Mucosa of stomach (tissue), 1 donor: ENCODE results near the gene ITIH2.
"Not testable (repeated sequence)": the region's sequence is repeated elsewhere in the genome, so short reads cannot be mapped to it uniquely, and the experiment has no call there.

Experiments used
- H3K27me3 ChIP-seq: one replicate; pipeline ENCODE4 v1.7.0; 2013; ENCODE audit warnings: mild to moderate bottlenecking, low read length; ENCODE audit not compliant: control insufficient read depth, insufficient read depth
- H3K36me3 ChIP-seq: one replicate; pipeline ENCODE4 v1.7.0; 2013; ENCODE audit warnings: low read length; ENCODE audit not compliant: control insufficient read depth, insufficient read depth
- H3K4me1 ChIP-seq: one replicate; pipeline ENCODE4 v1.7.0; 2013; ENCODE audit warnings: mild to moderate bottlenecking, low read length; ENCODE audit not compliant: control insufficient read depth, insufficient read depth
- H3K4me3 ChIP-seq: one replicate; pipeline ENCODE4 v1.7.0; 2013; ENCODE audit warnings: low read length
- H3K9ac ChIP-seq: one replicate; pipeline ENCODE4 v1.7.0; 2013; ENCODE audit warnings: mild to moderate bottlenecking, low read length, moderate library complexity
- H3K9me3 ChIP-seq: one replicate; pipeline ENCODE4 v1.7.0; 2013; ENCODE audit warnings: mild to moderate bottlenecking, low read length, moderate library complexity; ENCODE audit not compliant: control insufficient read depth
- donor health status: Pancreatic carcinoma.

ITIH2 gene

DNA sequence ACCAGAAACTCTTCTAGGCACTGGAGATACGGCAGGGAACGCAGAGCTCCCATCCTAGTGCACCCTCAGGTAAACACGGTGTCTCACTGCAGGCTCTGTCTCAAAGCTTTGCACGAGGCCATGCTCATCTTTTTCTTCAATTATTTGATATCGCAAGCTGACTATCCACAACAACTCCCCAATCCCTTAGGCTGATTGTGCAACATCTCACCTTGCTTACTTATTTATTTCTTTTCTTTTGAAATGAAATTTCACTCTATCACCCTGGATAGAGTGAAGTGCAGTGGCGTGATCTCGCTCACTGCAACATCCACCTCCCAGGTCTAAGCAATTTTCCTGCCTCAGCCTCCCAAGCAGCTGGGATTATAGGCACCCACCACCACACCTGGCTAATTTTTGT, 12.4 kb downstream of the ITIH2 start:
- Histone ChIP-seq H3K9ac (no peak overlapping the region), H3K4me1 (no peaks in the 10 kb centered on the region), H3K36me3 (no peaks in the 10 kb centered on the region), H3K27me3 (no peaks in the 10 kb centered on the region), H3K9me3 (no peaks in the 10 kb centered on the region), H3K4me3 (no peak overlapping the region)

DNA sequence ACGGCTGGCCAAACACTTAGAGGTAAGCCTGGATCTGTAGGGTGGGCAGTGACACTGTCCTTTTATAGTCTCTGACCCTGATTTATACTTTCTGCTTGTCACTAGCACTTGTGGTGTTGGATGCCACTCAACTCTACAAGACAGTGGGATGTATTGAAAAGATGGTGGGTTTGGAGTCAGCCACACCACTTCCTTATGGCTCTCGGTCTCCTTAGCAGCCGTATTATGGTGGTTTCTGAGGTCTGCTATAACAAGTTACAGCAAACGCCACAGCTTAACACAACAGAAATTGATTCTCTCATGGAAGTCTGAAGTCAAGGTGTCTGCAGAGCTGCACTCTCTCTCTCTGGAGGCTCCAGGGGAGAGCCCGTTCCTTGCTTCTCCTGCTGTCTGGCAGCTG, 14.7 kb downstream of the ITIH2 start:
- Histone ChIP-seq H3K36me3 (no peaks in the 10 kb centered on the region), H3K4me3 (no peak overlapping the region), H3K9ac (no peak overlapping the region), H3K4me1 (no peaks in the 10 kb centered on the region), H3K9me3 (no peaks in the 10 kb centered on the region), H3K27me3 (no peaks in the 10 kb centered on the region)

DNA sequence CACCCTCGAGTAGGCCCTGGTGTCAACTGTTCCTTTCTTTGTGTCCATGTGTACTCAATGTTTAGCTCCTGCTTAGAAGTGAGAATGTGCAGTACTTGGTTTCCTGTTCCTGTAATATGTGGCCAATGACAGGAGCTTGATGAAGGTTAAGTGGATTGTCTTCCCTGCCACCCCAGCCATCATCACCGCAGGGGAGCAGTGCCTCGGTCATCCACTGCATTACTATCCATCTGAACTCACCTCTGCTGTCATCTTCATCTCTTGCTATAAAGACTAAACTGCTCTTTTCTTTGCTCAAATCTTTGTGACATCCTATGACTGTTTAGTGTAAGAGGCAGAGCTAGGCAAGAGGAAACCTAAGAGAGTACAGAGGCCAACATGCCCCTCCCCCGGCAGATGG, 15.6 kb downstream of the ITIH2 start:
- Histone ChIP-seq H3K27me3 (no peaks in the 10 kb centered on the region), H3K4me3 (no peak overlapping the region), H3K36me3 (no peaks in the 10 kb centered on the region), H3K9ac (no peak overlapping the region), H3K4me1 (no peaks in the 10 kb centered on the region), H3K9me3 (no peaks in the 10 kb centered on the region)

DNA sequence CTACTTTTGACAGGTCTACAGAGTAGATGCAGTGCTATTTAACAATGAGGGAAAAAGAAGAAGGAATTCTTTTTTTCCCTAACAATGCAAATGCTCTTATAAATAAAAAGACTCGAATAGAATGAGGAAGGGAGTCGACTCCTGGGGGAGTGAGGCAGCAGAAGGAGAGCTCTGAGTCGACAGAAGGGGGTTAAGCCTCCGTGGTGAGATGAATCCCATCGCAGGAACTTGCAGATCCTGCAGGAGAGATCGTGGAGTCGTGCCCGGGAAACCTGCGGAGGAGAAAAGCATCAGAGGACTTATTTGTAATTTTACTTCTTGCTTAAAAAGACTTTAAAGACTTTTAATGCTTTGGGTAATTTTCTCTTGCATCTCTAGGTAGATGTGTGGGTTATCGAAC, 17.4 kb downstream of the ITIH2 start:
- Histone ChIP-seq H3K4me1 (no peaks in the 10 kb centered on the region), H3K9me3 (no peaks in the 10 kb centered on the region), H3K4me3 (no peak overlapping the region), H3K9ac (no peak overlapping the region), H3K36me3 (no peaks in the 10 kb centered on the region), H3K27me3 (no peaks in the 10 kb centered on the region)

DNA sequence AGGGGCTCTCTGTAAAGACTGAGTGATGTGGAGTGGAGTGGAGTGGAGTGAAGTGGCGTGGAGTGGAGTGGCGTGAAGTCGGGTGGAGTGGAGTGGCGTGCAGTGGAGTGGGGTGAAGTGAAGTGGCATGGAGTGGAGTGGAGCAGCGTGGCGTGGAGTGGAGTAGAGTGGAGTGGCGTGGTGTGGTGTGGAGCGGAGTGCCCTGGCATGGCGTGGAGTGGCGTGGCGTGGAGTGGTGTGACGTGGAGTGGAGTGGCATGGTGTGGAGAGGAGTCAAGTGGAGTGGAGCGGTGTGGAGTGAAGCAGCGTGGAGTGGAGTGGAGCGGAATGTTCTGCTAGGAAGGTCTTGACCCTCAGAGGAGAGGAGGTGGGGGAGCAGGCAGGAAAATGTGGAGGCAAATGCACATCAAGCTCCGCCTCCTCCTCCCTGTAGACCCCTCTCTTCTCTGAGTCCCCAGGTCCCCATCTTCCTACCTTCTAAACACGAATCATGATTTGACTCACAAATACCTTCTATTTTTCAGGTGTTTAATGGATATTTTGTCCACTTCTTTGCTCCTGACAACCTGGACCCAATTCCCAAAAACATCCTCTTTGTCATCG, 19.9 kb downstream of the ITIH2 start:
- no peak overlapping the region for H3K9ac ChIP-seq

DNA sequence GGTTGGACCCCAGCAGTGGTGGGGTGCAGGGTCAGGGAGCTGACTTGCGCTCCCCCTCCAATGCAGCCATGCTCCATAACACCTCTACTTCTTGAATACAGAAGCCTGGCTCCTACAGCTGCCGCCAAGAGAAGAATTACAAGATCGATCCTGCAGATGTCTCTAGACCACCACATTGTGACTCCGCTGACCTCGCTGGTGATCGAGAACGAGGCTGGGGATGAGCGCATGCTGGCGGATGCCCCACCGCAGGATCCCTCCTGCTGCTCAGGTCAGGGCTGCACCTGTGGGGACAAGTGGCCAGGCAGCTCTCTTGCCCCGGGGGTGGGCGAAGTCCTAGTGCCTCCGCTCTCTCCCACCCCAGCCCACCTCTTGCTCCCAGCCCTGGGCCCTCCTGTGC, 31.7 kb downstream of the ITIH2 start:
- H3K27me3 ChIP-seq: no peaks in the 10 kb centered on the region
- no peaks in the 10 kb centered on the region for H3K4me1 ChIP-seq
- H3K4me3 ChIP-seq: no peak overlapping the region
- no peaks in the 10 kb centered on the region for H3K9me3 ChIP-seq
- H3K36me3 ChIP-seq: no peaks in the 10 kb centered on the region
- no peak overlapping the region for H3K9ac ChIP-seq

More for the DNA sequence above, 19.9 kb downstream of the ITIH2 start:
- Histone ChIP-seq H3K4me1 (no peaks in the 10 kb centered on the region), H3K4me3 (no peak overlapping the region), H3K36me3 (no peaks in the 10 kb centered on the region), H3K9me3 (no peaks in the 10 kb centered on the region), H3K27me3 (no peaks in the 10 kb centered on the region)

DNA sequence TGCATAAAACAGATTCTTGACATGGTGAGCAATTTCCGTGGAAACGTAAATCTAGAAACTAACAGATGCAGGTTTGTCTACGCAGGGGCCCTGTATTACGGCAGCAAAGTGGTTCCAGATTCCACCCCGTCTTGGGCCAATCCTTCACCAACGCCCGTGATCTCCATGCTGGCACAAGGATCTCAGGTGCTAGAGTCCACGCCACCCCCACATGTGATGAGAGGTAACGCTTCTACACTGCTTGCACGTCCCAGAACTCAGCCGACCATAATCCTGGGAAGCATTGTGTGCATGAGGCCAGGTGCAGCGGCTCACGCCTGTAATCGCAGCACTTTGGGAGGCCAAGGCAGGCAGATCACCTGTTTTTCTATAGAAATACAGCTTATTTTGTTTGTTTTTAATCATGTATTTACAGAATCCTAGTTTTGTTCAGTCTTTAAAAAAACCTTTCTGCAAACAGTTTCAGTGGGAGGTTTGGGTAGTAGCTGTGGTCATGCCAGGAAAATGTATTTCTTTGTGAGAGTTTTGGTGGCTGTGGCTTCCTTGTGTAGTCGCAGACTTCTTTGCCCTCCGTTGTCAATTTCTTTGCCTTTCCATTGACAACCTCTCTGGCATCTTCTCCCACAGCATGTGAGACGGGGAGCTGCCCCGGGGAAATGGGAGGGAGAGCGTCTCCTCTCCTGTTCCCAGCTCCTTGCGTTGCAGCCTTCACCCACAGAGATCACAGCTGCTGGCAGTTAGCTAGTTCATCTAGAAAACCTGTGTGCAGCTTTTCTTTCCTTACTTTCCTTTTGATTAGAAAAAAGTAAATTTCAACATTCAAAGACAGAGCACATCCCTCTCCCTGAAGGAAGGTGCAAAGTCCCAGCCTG, 35.7 kb downstream of the ITIH2 start:
- no peak overlapping the region for H3K4me3 ChIP-seq
- no peaks in the 10 kb centered on the region for H3K36me3 ChIP-seq
- H3K27me3 ChIP-seq: no peaks in the 10 kb centered on the region
- no peaks in the 10 kb centered on the region for H3K4me1 ChIP-seq
- H3K9me3 ChIP-seq: no peaks in the 10 kb centered on the region
- H3K9ac ChIP-seq: no peak overlapping the region

DNA sequence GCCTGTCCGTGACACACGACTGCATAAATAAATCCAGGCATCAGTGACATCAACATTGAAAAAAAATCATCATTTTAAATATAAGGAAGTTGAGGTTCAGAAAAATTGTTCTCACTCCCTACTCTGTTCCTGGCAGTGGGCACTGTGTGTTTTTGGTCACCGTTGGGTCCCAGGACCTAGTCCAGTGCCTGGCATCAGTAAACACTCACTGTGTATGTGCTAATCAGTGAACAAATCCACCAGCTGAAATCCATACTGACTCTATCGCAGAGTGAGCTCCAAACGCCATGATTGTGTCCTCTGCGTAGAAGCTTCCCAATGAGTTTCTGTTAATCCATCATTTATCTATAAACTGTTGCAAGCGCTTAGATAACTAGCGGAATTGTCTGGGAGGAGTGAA, 41.2 kb downstream of the ITIH2 start:
- Histone ChIP-seq H3K36me3 (no peaks in the 10 kb centered on the region), H3K27me3 (no peaks in the 10 kb centered on the region), H3K4me3 (no peak overlapping the region), H3K9ac (no peak overlapping the region), H3K4me1 (no peaks in the 10 kb centered on the region), H3K9me3 (no peaks in the 10 kb centered on the region)

DNA sequence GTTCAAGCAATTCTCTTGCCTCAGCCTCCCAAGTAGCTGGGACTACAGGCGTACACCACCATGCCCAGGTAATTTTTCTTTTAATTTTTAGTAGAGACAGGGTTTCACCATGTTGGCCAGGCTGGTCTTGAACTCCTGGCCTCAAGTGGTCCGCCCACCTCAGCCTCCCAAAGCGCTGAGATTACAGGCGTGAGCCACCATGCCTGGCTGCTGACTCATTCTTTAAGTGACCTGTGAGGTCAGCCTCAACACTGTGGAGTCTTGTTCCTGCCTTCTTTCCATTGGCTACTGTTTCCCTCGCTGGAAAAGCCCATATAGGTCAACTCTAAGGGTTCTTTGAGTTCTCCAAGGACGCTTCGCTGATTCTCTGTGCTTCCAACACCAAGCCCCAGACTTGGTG, 45.5 kb downstream of the ITIH2 start:
- not testable (repeated sequence) for H3K36me3 ChIP-seq, H3K4me3 ChIP-seq

DNA sequence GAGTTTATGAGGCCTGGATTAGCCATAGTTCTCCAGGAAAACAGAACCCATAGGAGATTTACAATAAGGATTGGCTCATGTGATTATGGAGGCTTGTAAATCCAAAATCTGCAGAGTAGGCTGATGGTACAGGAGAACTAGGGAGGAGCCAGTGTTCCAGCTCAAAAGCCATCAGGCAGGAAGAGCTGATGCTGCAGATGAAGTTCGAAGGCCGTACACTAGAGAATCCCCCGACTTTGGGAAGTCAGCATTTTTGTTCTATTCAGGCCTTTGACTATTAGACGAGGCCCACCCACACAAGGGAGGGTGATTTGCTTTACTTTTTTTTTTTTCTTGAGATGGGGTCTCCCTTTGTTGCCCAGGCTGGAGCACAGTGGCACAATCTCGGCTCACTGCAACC, 47.1 kb downstream of the ITIH2 start:
- no peaks in the 10 kb centered on the region for H3K9me3 ChIP-seq
- no peak overlapping the region for H3K4me3 ChIP-seq
- no peaks in the 10 kb centered on the region for H3K4me1 ChIP-seq
- no peaks in the 10 kb centered on the region for H3K27me3 ChIP-seq
- no peaks in the 10 kb centered on the region for H3K36me3 ChIP-seq
- H3K9ac ChIP-seq: no peak overlapping the region

More for the DNA sequence above, 45.5 kb downstream of the ITIH2 start:
- H3K9me3 ChIP-seq, H3K9ac ChIP-seq, H3K4me1 ChIP-seq, H3K27me3 ChIP-seq: not testable (repeated sequence)

DNA sequence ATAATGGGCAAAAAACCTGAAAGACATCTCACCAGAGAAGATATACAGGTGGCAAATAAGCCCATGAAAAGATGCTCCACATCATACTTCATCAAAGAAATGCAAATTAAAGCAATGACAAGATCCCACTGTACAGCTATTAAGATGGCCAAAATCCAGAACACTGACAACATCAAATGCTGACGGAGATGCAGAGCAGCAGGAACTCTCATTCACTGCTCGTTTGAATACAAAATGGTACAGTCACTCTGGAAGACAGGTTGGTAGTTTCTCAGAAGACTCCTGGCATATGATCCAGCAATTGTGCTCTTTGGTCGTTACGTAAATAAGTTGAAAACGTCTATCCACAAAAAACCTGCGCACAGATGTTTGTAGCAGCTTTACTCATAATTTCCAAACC, 49.1 kb downstream of the ITIH2 start:
- Histone ChIP-seq H3K4me3 (no peak overlapping the region), H3K4me1 (no peaks in the 10 kb centered on the region), H3K27me3 (no peaks in the 10 kb centered on the region), H3K36me3 (no peaks in the 10 kb centered on the region), H3K9me3 (no peaks in the 10 kb centered on the region), H3K9ac (no peak overlapping the region)

DNA sequence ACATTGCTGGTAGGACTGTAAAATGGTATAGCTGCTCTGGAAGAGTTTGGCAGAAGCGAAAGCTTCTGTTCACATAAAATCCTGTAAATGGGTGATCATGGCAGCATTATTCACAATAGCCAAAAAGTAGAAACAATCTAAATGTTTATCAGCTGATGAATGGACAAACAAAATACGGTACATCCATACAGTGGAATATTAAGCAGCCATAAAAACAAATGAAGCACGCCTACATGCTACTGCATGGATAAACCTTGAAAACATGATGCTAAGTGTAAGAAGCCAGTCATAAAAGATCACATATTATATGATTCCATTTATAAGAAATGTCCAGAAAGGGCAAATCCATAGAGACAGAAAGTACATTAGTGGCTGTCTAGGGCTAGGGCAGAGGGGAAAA, 52.0 kb downstream of the ITIH2 start:
- no peaks in the 10 kb centered on the region for H3K27me3 ChIP-seq
- H3K9ac ChIP-seq: no peak overlapping the region
- H3K9me3 ChIP-seq: no peaks in the 10 kb centered on the region
- no peaks in the 10 kb centered on the region for H3K36me3 ChIP-seq
- H3K4me3 ChIP-seq: no peak overlapping the region
- H3K4me1 ChIP-seq: no peaks in the 10 kb centered on the region
